HUES6 (cell line): ENCODE results near the gene ANKRD28.

Experiments used
- H3K27ac ChIP-seq: 2 replicates; pipeline ENCODE4 v1.7.0; 2013; ENCODE audit warnings: low read depth, mild to moderate bottlenecking, low read length, inconsistent platforms
- H3K27me3 ChIP-seq: 2 replicates; pipeline ENCODE4 v1.6.1; 2013; ENCODE audit warnings: low read length; ENCODE audit not compliant: control insufficient read depth, insufficient read depth
- H3K36me3 ChIP-seq: 2 replicates; pipeline ENCODE4 v1.6.1; 2013; ENCODE audit warnings: low read length; ENCODE audit not compliant: control insufficient read depth, insufficient read depth
- H3K4me1 ChIP-seq: 2 replicates; pipeline ENCODE4 v1.6.1; 2013; ENCODE audit warnings: low read length; ENCODE audit not compliant: control insufficient read depth, insufficient read depth
- H3K4me3 ChIP-seq: 2 replicates; pipeline ENCODE4 v1.5.1; 2013; ENCODE audit warnings: low read depth, low read length
- H3K9ac ChIP-seq: one replicate; pipeline ENCODE4 v1.6.1; 2013; ENCODE audit warnings: mild to moderate bottlenecking, low read length
- H3K9me3 ChIP-seq: 2 replicates; pipeline ENCODE4 v1.6.1; 2013; ENCODE audit warnings: low read depth, low read length; ENCODE audit not compliant: control insufficient read depth, insufficient read depth

The ANKRD28 gene

DNA sequence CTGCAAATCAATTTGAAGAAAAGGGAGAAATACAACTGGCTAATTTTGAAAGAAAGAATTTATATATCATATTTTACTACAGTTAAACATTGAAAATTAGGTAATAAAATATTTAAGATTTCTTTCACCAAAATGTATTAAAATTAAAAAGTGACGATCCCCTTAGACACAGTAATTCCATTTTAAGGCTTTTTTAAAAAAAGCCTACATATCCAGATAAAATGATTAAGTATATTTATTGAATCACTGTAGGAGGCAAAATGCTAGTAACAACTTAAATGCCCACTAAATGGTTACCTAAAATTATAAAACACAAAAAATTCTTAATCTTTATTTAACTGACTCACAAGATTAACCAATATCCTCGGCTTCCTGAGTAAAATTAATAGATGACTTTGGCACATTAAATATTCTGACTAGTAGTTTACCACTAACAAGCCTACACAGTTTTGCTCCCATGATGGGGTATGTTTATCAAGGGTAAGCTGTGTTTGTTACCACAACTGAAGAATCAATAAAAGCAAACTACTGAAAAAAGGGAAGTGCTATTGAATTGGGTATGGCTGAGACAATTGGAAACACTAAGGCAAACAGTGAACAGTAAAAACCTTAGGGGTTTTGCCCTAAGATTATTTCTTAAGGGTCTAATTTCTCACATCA lies 28.4 kb downstream of the ANKRD28 start:
- H3K4me1 ChIP-seq, result no peaks in the 10 kb centered on the region
- H3K27me3 ChIP-seq, result no peaks in the 10 kb centered on the region
- H3K9ac ChIP-seq, result no peak overlapping the region
- no peak overlapping the region for H3K27ac ChIP-seq
- no peak overlapping the region for H3K4me3 ChIP-seq
- no peaks in the 10 kb centered on the region; the same call in 1 of the 2 replicates for H3K36me3 ChIP-seq
- no peaks in the 10 kb centered on the region for H3K9me3 ChIP-seq

- no peaks in the 10 kb centered on the region; the same call in 1 of the 2 replicates for H3K36me3 ChIP-seq
- 0 out of 2 replicates have a peak, but pooled peaks cover under 1% of the 10 kb centered on the region for H3K4me1 ChIP-seq
- H3K27me3 ChIP-seq, result no peaks in the 10 kb centered on the region
- no peaks in the 10 kb centered on the region for H3K9me3 ChIP-seq
- no peak overlapping the region for H3K27ac ChIP-seq
- no peak overlapping the region for H3K9ac ChIP-seq
- no peak overlapping the region for H3K4me3 ChIP-seq
Observed at GRCh38 chr3:15768421-15769255, 29.1 kb downstream of the ANKRD28 start.

DNA sequence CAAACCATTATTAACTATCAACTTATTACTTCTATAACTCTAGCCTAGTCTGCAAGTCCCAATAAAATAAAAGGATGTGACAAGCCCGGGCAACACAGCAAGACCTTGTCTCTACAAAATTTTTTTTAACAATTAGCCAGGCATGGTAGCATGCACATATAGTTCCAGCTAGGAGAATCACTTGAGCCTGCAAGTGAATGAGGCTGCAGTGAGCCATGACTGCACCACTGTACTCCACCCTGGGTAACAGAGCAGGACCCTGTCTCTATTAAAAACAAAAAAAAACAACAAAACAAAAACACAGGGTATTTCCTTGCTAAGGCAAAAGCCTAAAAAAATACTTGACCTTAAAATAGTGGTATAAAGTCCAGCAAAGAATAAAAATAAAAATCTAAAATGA lies 31.4 kb downstream of the ANKRD28 start:
- Histone ChIP-seq H3K4me3 (no peak overlapping the region), H3K9me3 (no peaks in the 10 kb centered on the region), H3K4me1 (peaks cover 3% of the 10 kb centered on the region; the same call in 1 of the 2 replicates), H3K27me3 (no peaks in the 10 kb centered on the region), H3K27ac (no peak overlapping the region), H3K36me3 (no peaks in the 10 kb centered on the region; the same call in 1 of the 2 replicates), H3K9ac (no peak overlapping the region)

DNA sequence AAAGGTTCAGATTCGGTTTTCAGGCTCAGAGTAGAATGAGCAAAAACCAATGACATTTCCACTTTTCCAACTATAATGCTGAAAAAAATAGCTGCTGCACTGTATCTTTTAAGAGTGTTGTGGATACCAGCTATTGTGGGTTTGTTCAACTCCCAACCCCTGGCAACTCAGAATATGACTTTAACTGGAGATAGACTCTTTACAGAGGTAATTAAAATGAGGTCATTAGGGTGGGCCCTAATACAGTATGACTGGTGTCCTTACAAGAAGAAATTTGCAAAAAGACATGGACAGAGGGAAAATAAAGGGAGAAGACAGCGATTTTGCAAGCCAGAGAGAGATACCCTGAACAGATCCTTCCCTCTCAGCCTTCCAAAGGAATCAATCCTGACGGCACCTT lies 39.5 kb downstream of the ANKRD28 start:
- Histone ChIP-seq H3K9ac (no peak overlapping the region), H3K9me3 (no peaks in the 10 kb centered on the region), H3K27ac (0 out of 2 replicates have a peak overlapping the region, but pooled peaks have one; percentile 1), H3K4me1 (peaks cover 36% of the 10 kb centered on the region), H3K4me3 (no peak overlapping the region), H3K27me3 (no peaks in the 10 kb centered on the region), H3K36me3 (no peaks in the 10 kb centered on the region)

DNA sequence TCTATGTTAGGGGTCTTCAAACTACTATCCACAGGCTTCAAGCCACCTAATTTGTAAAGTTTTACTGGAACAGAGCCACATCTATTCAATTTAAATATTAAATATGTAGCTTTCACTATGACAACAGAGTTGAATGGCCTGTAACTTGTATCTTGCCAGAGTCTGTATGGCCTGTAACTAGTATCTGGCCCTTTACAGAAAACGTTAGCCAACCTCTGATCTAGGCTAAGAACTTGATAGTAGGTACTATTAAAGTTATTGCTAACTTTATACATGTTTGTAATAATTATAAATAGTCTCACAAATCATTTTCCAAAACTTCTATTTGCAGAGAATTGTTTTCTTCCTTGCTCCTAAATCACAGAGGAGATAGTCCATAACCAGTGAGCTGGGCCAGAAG lies 40.0 kb downstream of the ANKRD28 start:
- no peaks in the 10 kb centered on the region for H3K27me3 ChIP-seq
- no peak overlapping the region for H3K9ac ChIP-seq
- H3K36me3 ChIP-seq, result no peaks in the 10 kb centered on the region
- peaks cover 40% of the 10 kb centered on the region for H3K4me1 ChIP-seq
- H3K9me3 ChIP-seq, result no peaks in the 10 kb centered on the region
- H3K4me3 ChIP-seq, result no peak overlapping the region
- H3K27ac ChIP-seq, result no peak overlapping the region

- peaks cover 1% of the 10 kb centered on the region; the same call in 1 of the 2 replicates for H3K36me3 ChIP-seq
- H3K9me3 ChIP-seq, result no peaks in the 10 kb centered on the region
- no peaks in the 10 kb centered on the region for H3K27me3 ChIP-seq
- no peak overlapping the region for H3K9ac ChIP-seq
- H3K4me1 ChIP-seq, result peaks cover 40% of the 10 kb centered on the region
- no peak overlapping the region; the same call in 1 of the 2 replicates for H3K27ac ChIP-seq
- no peak overlapping the region for H3K4me3 ChIP-seq
Observed at GRCh38 chr3:15756505-15756904, 41.3 kb downstream of the ANKRD28 start.

GRCh38 chr3:15755780-15756179 lies 42.0 kb downstream of the ANKRD28 start:
- Histone ChIP-seq H3K9ac (no peak overlapping the region), H3K27ac (no peak overlapping the region; the same call in 1 of the 2 replicates), H3K9me3 (no peaks in the 10 kb centered on the region), H3K4me3 (no peak overlapping the region), H3K4me1 (peaks cover 40% of the 10 kb centered on the region), H3K27me3 (no peaks in the 10 kb centered on the region), H3K36me3 (peaks cover 9% of the 10 kb centered on the region)

- Histone ChIP-seq H3K27me3 (no peaks in the 10 kb centered on the region), H3K9me3 (peaks cover 3% of the 10 kb centered on the region; the same call in 1 of the 2 replicates), H3K36me3 (peaks cover 15% of the 10 kb centered on the region), H3K9ac (no peak overlapping the region), H3K4me3 (no peak overlapping the region), H3K4me1 (peaks cover 40% of the 10 kb centered on the region), H3K27ac (no peak overlapping the region)
Observed at GRCh38 chr3:15755181-15755580, 42.6 kb downstream of the ANKRD28 start.

- peaks cover 23% of the 10 kb centered on the region for H3K36me3 ChIP-seq
Observed at GRCh38 chr3:15754047-15754446, 43.7 kb downstream of the ANKRD28 start.

DNA sequence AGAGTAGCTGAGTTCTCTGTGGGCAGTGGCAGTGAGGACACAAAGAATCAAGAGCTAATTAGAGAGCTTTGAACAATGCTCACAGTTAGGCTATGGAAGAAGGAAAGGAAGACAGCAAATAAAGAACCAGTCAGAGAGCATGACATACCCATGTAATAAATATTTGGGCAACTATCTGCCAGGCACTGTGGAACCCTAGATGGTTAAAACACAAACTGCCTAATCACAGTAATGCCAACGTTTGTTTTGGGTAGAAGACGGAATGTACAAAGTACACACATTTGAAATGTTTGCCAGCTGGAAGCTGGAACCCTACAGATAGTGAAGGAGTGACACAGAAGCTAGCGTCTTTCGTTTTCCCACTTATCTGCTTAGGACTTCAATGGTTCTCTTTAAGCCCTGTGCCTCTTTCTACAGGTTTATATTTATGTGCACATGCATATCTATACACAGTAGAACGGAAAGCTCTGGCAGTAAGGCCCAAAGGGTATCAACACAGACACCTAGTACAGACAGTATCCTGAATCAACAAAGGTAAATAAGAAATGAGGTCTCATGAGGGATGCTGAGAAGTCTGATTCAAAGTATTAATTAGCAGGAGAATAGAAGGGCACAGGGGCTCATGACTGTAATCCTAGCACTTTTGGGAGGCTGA lies 44.6 kb downstream of the ANKRD28 start:
- peaks cover 30% of the 10 kb centered on the region for H3K4me1 ChIP-seq
- H3K27ac ChIP-seq, result no peak overlapping the region
- H3K27me3 ChIP-seq, result no peaks in the 10 kb centered on the region
- no peak overlapping the region for H3K4me3 ChIP-seq
- H3K9me3 ChIP-seq, result peaks cover 3% of the 10 kb centered on the region; the same call in 1 of the 2 replicates
- H3K36me3 ChIP-seq, result peaks cover 27% of the 10 kb centered on the region
- no peak overlapping the region for H3K9ac ChIP-seq

More at GRCh38 chr3:15754047-15754446, 43.7 kb downstream of the ANKRD28 start:
- H3K27me3 ChIP-seq, result no peaks in the 10 kb centered on the region
- H3K4me1 ChIP-seq, result peaks cover 39% of the 10 kb centered on the region
- peaks cover 3% of the 10 kb centered on the region; the same call in 1 of the 2 replicates for H3K9me3 ChIP-seq
- no peak overlapping the region for H3K27ac ChIP-seq
- H3K9ac ChIP-seq, result no peak overlapping the region
- H3K4me3 ChIP-seq, result no peak overlapping the region
